Measurements from ENCODE around the gene TLR2. TPM values are rescaled to one million over a fixed set of nuclear protein-coding genes. Genes with fewer than 3 reads are reported as not detected.

The TLR2 gene
- total RNA-seq, 1 experiment from 2014 or later = not detected

DNA sequence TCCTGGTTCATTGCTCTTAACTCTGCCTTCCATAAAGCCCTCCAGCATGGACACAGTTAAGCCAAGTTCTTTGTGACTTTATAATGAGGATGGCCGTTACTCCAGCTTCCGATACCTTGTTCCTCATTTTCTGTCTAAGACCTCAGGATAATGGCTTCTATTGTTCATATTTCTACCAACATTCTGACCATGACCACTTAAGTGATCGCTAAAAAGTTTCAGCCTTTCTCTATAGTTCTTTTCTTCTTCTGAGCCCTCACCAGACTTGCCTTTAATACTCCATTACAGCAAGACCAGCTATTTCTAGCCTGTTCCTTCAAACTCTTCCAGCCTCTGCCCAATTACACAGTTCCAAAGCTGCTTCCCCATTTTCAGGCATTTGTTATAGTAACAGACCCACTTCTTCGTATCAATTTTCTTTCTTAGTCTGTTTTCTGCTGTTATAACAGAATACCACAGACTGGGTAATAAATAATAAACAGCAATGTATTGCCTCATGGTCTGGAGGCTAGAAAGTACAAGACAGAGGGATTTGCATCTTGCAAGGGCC is 63.4 kb downstream of the TLR2 start:
- H3K9me3 ChIP-seq (ENCODE audit: low read length) = no peaks in the 10 kb centered on the region
- no peak for DNase-seq
- H3K27ac ChIP-seq (ENCODE audit: low read length) = no peak overlapping the region
- no peaks in the 10 kb centered on the region for H3K36me3 ChIP-seq (ENCODE audit: insufficient read depth, low read length)
- H4K20me1 ChIP-seq (ENCODE audit: insufficient read depth, low read depth, low read length) = no peaks in the 10 kb centered on the region
- H3K9me2 ChIP-seq (replicated peaks; ENCODE audit: insufficient read depth, low read length) = no peaks in the 10 kb centered on the region
- H3K4me3 ChIP-seq (ENCODE audit: low read length) = no peak overlapping the region
- no peak overlapping the region for H3K4me2 ChIP-seq (ENCODE audit: low read depth, low read length, poor library complexity, severe bottlenecking)
- H3K4me1 ChIP-seq (ENCODE audit: low read length) = no peaks in the 10 kb centered on the region
- no peaks in the 10 kb centered on the region for H3K27me3 ChIP-seq (ENCODE audit: low read length)
- H2AFZ ChIP-seq (ENCODE audit: low read length) = no peak overlapping the region
- H3K9ac ChIP-seq (ENCODE audit: low read length) = no peak overlapping the region
- H3K79me2 ChIP-seq (ENCODE audit: low read length) = no peaks in the 10 kb centered on the region

- no peak overlapping the region for H3K27ac ChIP-seq (ENCODE audit: low read length)
- H3K9ac ChIP-seq (ENCODE audit: low read length) = no peak overlapping the region
- H2AFZ ChIP-seq (ENCODE audit: low read length) = no peak overlapping the region
- H3K4me3 ChIP-seq (ENCODE audit: low read length) = no peak overlapping the region
- H3K36me3 ChIP-seq (ENCODE audit: insufficient read depth, low read length) = no peaks in the 10 kb centered on the region
- no peaks in the 10 kb centered on the region for H4K20me1 ChIP-seq (ENCODE audit: insufficient read depth, low read depth, low read length)
- DNase-seq = no peak
- H3K4me1 ChIP-seq (ENCODE audit: low read length) = no peaks in the 10 kb centered on the region
- no peaks in the 10 kb centered on the region for H3K9me3 ChIP-seq (ENCODE audit: low read length)
- H3K4me2 ChIP-seq (ENCODE audit: low read depth, low read length, poor library complexity, severe bottlenecking) = no peak overlapping the region
- H3K9me2 ChIP-seq (replicated peaks; ENCODE audit: insufficient read depth, low read length) = no peaks in the 10 kb centered on the region
- H3K27me3 ChIP-seq (ENCODE audit: low read length) = no peaks in the 10 kb centered on the region
- no peaks in the 10 kb centered on the region for H3K79me2 ChIP-seq (ENCODE audit: low read length)
These were observed 64.3 kb downstream of the TLR2 start for GRCh38 chr4:153748378-153748777.

- no peak overlapping the region for H3K9ac ChIP-seq (ENCODE audit: low read length)
- no peak overlapping the region for H3K27ac ChIP-seq (ENCODE audit: low read length)
- peak; percentile 94 for DNase-seq
- H3K4me2 ChIP-seq (ENCODE audit: low read depth, low read length, poor library complexity, severe bottlenecking) = no peak overlapping the region
- no peak overlapping the region for H2AFZ ChIP-seq (ENCODE audit: low read length)
- H3K36me3 ChIP-seq (ENCODE audit: insufficient read depth, low read length) = no peaks in the 10 kb centered on the region
- no peak overlapping the region for H3K4me3 ChIP-seq (ENCODE audit: low read length)
- H3K9me2 ChIP-seq (replicated peaks; ENCODE audit: insufficient read depth, low read length) = no peaks in the 10 kb centered on the region
- no peaks in the 10 kb centered on the region for H4K20me1 ChIP-seq (ENCODE audit: insufficient read depth, low read depth, low read length)
- no peaks in the 10 kb centered on the region for H3K9me3 ChIP-seq (ENCODE audit: low read length)
- no peaks in the 10 kb centered on the region for H3K27me3 ChIP-seq (ENCODE audit: low read length)
- H3K4me1 ChIP-seq (ENCODE audit: low read length) = no peaks in the 10 kb centered on the region
- no peaks in the 10 kb centered on the region for H3K79me2 ChIP-seq (ENCODE audit: low read length)
These were observed 66.2 kb downstream of the TLR2 start for GRCh38 chr4:153750197-153750817.

DNA sequence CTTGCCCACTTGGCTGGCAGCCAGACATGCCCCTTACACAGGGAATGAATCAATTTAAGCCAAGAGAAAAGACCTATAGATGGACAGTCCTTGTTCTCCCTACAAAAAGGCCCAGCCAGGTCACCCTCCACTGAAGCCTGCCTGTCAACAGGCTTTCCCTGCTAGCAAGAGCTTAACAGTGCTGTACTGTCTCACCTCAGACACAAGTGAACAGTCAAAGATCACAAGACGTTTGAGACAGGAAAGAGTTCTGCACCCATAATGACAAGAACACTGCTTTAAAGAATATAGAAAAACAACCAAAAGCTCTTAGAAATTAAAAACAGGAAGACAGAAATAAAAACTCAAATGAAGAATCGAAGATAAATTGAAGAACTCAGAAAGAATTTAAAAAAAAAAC is 71.1 kb downstream of the TLR2 start:
- Histone ChIP-seq H3K4me1 (ENCODE audit: low read length) (no peaks in the 10 kb centered on the region), H3K9me3 (ENCODE audit: low read length) (no peaks in the 10 kb centered on the region), H3K79me2 (ENCODE audit: low read length) (no peaks in the 10 kb centered on the region), H3K9ac (ENCODE audit: low read length) (no peak overlapping the region), H3K4me3 (ENCODE audit: low read length) (no peak overlapping the region), H3K27ac (ENCODE audit: low read length) (no peak overlapping the region), H3K27me3 (ENCODE audit: low read length) (no peaks in the 10 kb centered on the region), H3K4me2 (ENCODE audit: low read depth, low read length, poor library complexity, severe bottlenecking) (no peak overlapping the region), H3K9me2 (replicated peaks; ENCODE audit: insufficient read depth, low read length) (no peaks in the 10 kb centered on the region), H3K36me3 (ENCODE audit: insufficient read depth, low read length) (no peaks in the 10 kb centered on the region), H4K20me1 (ENCODE audit: insufficient read depth, low read depth, low read length) (no peaks in the 10 kb centered on the region), H2AFZ (ENCODE audit: low read length) (no peak overlapping the region; the same call in 1 of the 2 replicates)
- DNase-seq = no peak

Other genes starting within 250 kb of the TLR2 start
- 28.0 and 54.8 TPM in 2 replicates for gene TMEM131L, start 217.9 kb upstream of the TLR2 start, total RNA-seq (2014; rRNA removed; shearing (Covaris generic); ENCODE audit: low replicate concordance)
- 0.14 and 0.34 TPM in 2 replicates for gene RNF175, start 75.7 kb downstream of the TLR2 start, total RNA-seq (2014; rRNA removed; shearing (Covaris generic); ENCODE audit: low replicate concordance)
- gene SFRP2, start 104.8 kb downstream of the TLR2 start, total RNA-seq (2014; rRNA removed; shearing (Covaris generic); ENCODE audit: low replicate concordance) = not detected in 2 replicates

Data from Karpas-422 (cell line).